Naive thymus-derived CD8-positive, alpha-beta T cell (primary cell): ENCODE data around the gene NEURL1B. TPM values are rescaled to one million over a fixed set of nuclear protein-coding genes. Genes with fewer than 3 reads are reported as not detected.
"Not testable (repeated sequence)": the region's sequence is repeated elsewhere in the genome, so short reads cannot be mapped to it uniquely, and the experiment has no call there.

Source experiments
- ATAC-seq, 2 donors: fragments of 150-1000 bp; cut with Tn5 transposase in 1 of 2; sonication (Bioruptor Pico), chemical (Tn5 transposase) in 1 of 2; 1 replicate in 1 of 2; 2 replicates in 1 of 2; pipeline ENCODE4 v1.10.0; 2021; ENCODE audit warnings: mild to moderate bottlenecking in 2 of 2, moderate library complexity in 2 of 2
- POLR2A ChIA-PET: fragments of 350-600 bp; sonication (Branson Sonifier 250); formaldehyde crosslinking; loops from one replicate; lab custom pipeline; 2021; ENCODE audit warnings: antibody characterized with exemption; lab: Charles Lee
- DNase-seq, 10 donors: peaks; one replicate each; pipeline versions ENCODE4 v3.0.0 to v3.0.0-alpha.2; 2020 to 2022
- H3K27ac Mint-ChIP-seq, 10 donors: one replicate each; pipeline ENCODE4 v1.8.0; 2020 to 2022; ENCODE audit warnings: mild to moderate bottlenecking in 10 of 10, mixed read lengths in 10 of 10, moderate library complexity in 4 of 10, inconsistent platforms in 1 of 10
- H3K27me3 Mint-ChIP-seq, 5 donors: one replicate each; pipeline ENCODE4 v1.8.0; 2021 to 2022; ENCODE audit warnings: mixed read lengths in 5 of 5
- H3K36me3 Mint-ChIP-seq, 3 donors: one replicate each; pipeline ENCODE4 v1.8.0; 2020 to 2022; ENCODE audit warnings: mixed read lengths in 3 of 3, mild to moderate bottlenecking in 2 of 3, inconsistent platforms in 1 of 3
- H3K4me1 Mint-ChIP-seq, 4 donors: one replicate each; pipeline ENCODE4 v1.8.0; 2021 to 2022; ENCODE audit warnings: mixed read lengths in 4 of 4
- H3K4me3 Mint-ChIP-seq, 10 donors: one replicate each; pipeline ENCODE4 v1.8.0; 2020 to 2022; ENCODE audit warnings: mild to moderate bottlenecking in 10 of 10, mixed read lengths in 10 of 10, moderate library complexity in 6 of 10, inconsistent platforms in 1 of 10
- H3K9me3 Mint-ChIP-seq, 9 donors: one replicate each; pipeline ENCODE4 v1.8.0; 2020 to 2022; ENCODE audit warnings: mixed read lengths in 9 of 9, mild to moderate bottlenecking in 3 of 9, inconsistent platforms in 1 of 9, moderate library complexity in 1 of 9
- polyA plus RNA-seq, 3 donors: library from polyadenylated mRNA; unstranded; fragments of 300-500 nt; fragmentation: Illumina TruSeq; gene quantifications; one replicate each; pipeline ENCODE4 v1.2.3, GENCODE V29; 2021
- total RNA-seq, 8 experiments: library from RNA in 2 of 8; stranded (reverse) in 2 of 8; gene quantifications; one replicate each; pipeline ENCODE4 v1.2.3 and lab custom pipeline; 2021 to 2026

Gene NEURL1B
- total and polyA plus RNA-seq, 5 experiments from 2014 or later, result 0.06 to 0.49 (median 0.38) TPM; not detected in 2

- peaks cover 28 to 60% (median 34%) of the 10 kb centered on the region in 5 donors for H3K27me3 Mint-ChIP-seq
- no peak for DNase-seq
- no peak overlapping the region for H3K27ac Mint-ChIP-seq
- H3K36me3 Mint-ChIP-seq, result no peaks in the 10 kb centered on the region
- peaks cover 0 to 15% (median 6%) of the 10 kb centered on the region in 4 donors for H3K4me1 Mint-ChIP-seq
- ATAC-seq, result no peak
- peak overlapping the region in 7 of 10 donors; percentile 24 to 54 (median 34) for H3K4me3 Mint-ChIP-seq
- peaks cover 0 to 2% (median 0%) of the 10 kb centered on the region in 9 donors for H3K9me3 Mint-ChIP-seq
- POLR2A ChIA-PET, result no interaction called here
Observed at GRCh38 chr5:172642051-172642409, 967 bp downstream of the NEURL1B start.

- Mint-ChIP-seq H3K4me3 (peak overlapping the region in 5 of 10 donors; percentile 26 to 51 (median 34)), H3K4me1 (peaks cover 0 to 15% (median 6%) of the 10 kb centered on the region in 4 donors), H3K27me3 (peaks cover 27 to 56% (median 34%) of the 10 kb centered on the region in 5 donors), H3K36me3 (no peaks in the 10 kb centered on the region), H3K9me3 (peaks cover 0 to 2% (median 0%) of the 10 kb centered on the region in 9 donors), H3K27ac (no peak overlapping the region)
- POLR2A ChIA-PET, result no interaction called here
- ATAC-seq, result no peak
- DNase-seq, result no peak
Observed at GRCh38 chr5:172642486-172642885, 1.4 kb downstream of the NEURL1B start.

- H3K27ac Mint-ChIP-seq, result no peak overlapping the region
- peaks cover 0 to 15% (median 6%) of the 10 kb centered on the region in 4 donors for H3K4me1 Mint-ChIP-seq
- H3K9me3 Mint-ChIP-seq, result peaks cover 0 to 2% (median 0%) of the 10 kb centered on the region in 9 donors
- H3K4me3 Mint-ChIP-seq, result peak overlapping the region in 4 of 10 donors; percentile 3 to 42 (median 24)
- no peaks in the 10 kb centered on the region for H3K36me3 Mint-ChIP-seq
- POLR2A ChIA-PET, result no interaction called here
- no peak for DNase-seq
- H3K27me3 Mint-ChIP-seq, result peaks cover 25 to 49% (median 33%) of the 10 kb centered on the region in 5 donors
- ATAC-seq, result no peak
Observed at GRCh38 chr5:172642926-172643871, 2.1 kb downstream of the NEURL1B start.

GRCh38 chr5:172644266-172644665 lies 3.2 kb downstream of the NEURL1B start:
- Mint-ChIP-seq H3K4me1 (peaks cover 0 to 15% (median 6%) of the 10 kb centered on the region in 4 donors), H3K36me3 (no peaks in the 10 kb centered on the region), H3K4me3 (no peak overlapping the region), H3K27ac (no peak overlapping the region), H3K9me3 (peaks cover 0 to 2% (median 0%) of the 10 kb centered on the region in 9 donors), H3K27me3 (peaks cover 20 to 42% (median 30%) of the 10 kb centered on the region in 5 donors)
- POLR2A ChIA-PET, result no interaction called here
- DNase-seq, result no peak
- no peak for ATAC-seq

GRCh38 chr5:172644711-172645110 lies 3.6 kb downstream of the NEURL1B start:
- peaks cover 19 to 38% (median 26%) of the 10 kb centered on the region in 5 donors for H3K27me3 Mint-ChIP-seq
- no peak for ATAC-seq
- no peaks in the 10 kb centered on the region for H3K36me3 Mint-ChIP-seq
- H3K4me3 Mint-ChIP-seq, result no peak overlapping the region
- no peak overlapping the region for H3K27ac Mint-ChIP-seq
- no peak for DNase-seq
- peaks cover 0 to 15% (median 6%) of the 10 kb centered on the region in 4 donors for H3K4me1 Mint-ChIP-seq
- H3K9me3 Mint-ChIP-seq, result peaks cover 0 to 2% (median 0%) of the 10 kb centered on the region in 9 donors
- POLR2A ChIA-PET, result no interaction called here

- Mint-ChIP-seq H3K4me3 (no peak overlapping the region), H3K27me3 (peaks cover 12 to 30% (median 18%) of the 10 kb centered on the region in 5 donors), H3K36me3 (no peaks in the 10 kb centered on the region), H3K4me1 (peaks cover 0 to 7% (median 2%) of the 10 kb centered on the region in 4 donors), H3K9me3 (peaks cover 0 to 2% (median 0%) of the 10 kb centered on the region in 9 donors), H3K27ac (no peak overlapping the region)
- DNase-seq (no peak), ATAC-seq (no peak)
- POLR2A ChIA-PET, result no interaction called here
Observed at GRCh38 chr5:172645271-172646055, 4.4 kb downstream of the NEURL1B start.

- DNase-seq, result no peak
- Mint-ChIP-seq H3K9me3 (peaks cover 0 to 2% (median 0%) of the 10 kb centered on the region in 9 donors), H3K27ac (peak overlapping the region in 1 of 10 donors; percentile 33), H3K36me3 (no peaks in the 10 kb centered on the region), H3K4me3 (no peak overlapping the region), H3K27me3 (peaks cover 11 to 28% (median 17%) of the 10 kb centered on the region in 5 donors), H3K4me1 (peaks cover 0 to 4% (median 0%) of the 10 kb centered on the region in 4 donors)
- POLR2A ChIA-PET, result interaction anchor here (0.6 kb wide), 1 partner anchor 231 kb away, joined by 4 read pairs; no protein-coding TSS in a partner anchor
- ATAC-seq, result no peak
Observed at GRCh38 chr5:172646716-172647285, 5.7 kb downstream of the NEURL1B start.

GRCh38 chr5:172647352-172648012 lies 6.4 kb downstream of the NEURL1B start:
- DNase-seq (no peak), ATAC-seq (no peak)
- Mint-ChIP-seq H3K27ac (no peak overlapping the region), H3K27me3 (peaks cover 6 to 23% (median 11%) of the 10 kb centered on the region in 5 donors), H3K4me3 (no peak overlapping the region), H3K4me1 (no peaks in the 10 kb centered on the region), H3K36me3 (no peaks in the 10 kb centered on the region), H3K9me3 (peaks cover 0 to 2% (median 0%) of the 10 kb centered on the region in 9 donors)
- POLR2A ChIA-PET, result no interaction called here

GRCh38 chr5:172648013-172648381 lies 6.9 kb downstream of the NEURL1B start:
- POLR2A ChIA-PET, result no interaction called here
- peaks cover 0 to 2% (median 0%) of the 10 kb centered on the region in 9 donors for H3K9me3 Mint-ChIP-seq
- H3K27ac Mint-ChIP-seq, result peak overlapping the region in 1 of 10 donors; percentile 86
- peaks cover 5 to 22% (median 7%) of the 10 kb centered on the region in 5 donors for H3K27me3 Mint-ChIP-seq
- no peak for ATAC-seq
- H3K4me1 Mint-ChIP-seq, result no peaks in the 10 kb centered on the region
- H3K36me3 Mint-ChIP-seq, result no peaks in the 10 kb centered on the region
- no peak overlapping the region for H3K4me3 Mint-ChIP-seq
- DNase-seq, result no peak

GRCh38 chr5:172648755-172649154 lies 7.7 kb downstream of the NEURL1B start:
- POLR2A ChIA-PET, result no interaction called here
- no peaks in the 10 kb centered on the region for H3K4me1 Mint-ChIP-seq
- ATAC-seq, result no peak
- no peaks in the 10 kb centered on the region for H3K9me3 Mint-ChIP-seq
- no peak overlapping the region for H3K4me3 Mint-ChIP-seq
- no peak for DNase-seq
- H3K27me3 Mint-ChIP-seq, result peaks cover 0 to 14% (median 2%) of the 10 kb centered on the region in 5 donors
- H3K27ac Mint-ChIP-seq, result no peak overlapping the region
- H3K36me3 Mint-ChIP-seq, result no peaks in the 10 kb centered on the region

- peaks cover 4 to 34% (median 23%) of the 10 kb centered on the region in 9 donors for H3K9me3 Mint-ChIP-seq
- H3K4me3 Mint-ChIP-seq, H3K27ac Mint-ChIP-seq, POLR2A ChIA-PET, DNase-seq, H3K27me3 Mint-ChIP-seq, ATAC-seq, H3K4me1 Mint-ChIP-seq: not testable (repeated sequence)
- H3K36me3 Mint-ChIP-seq, result peaks cover 0 to 20% (median 9%) of the 10 kb centered on the region in 3 donors
Observed at GRCh38 chr5:172656496-172656895, 15.4 kb downstream of the NEURL1B start.
